B cell (primary cell): Measurements from ENCODE around the gene TMEM164. TPM values are rescaled to one million over a fixed set of nuclear protein-coding genes. Genes with fewer than 3 reads are reported as not detected.

Experiments
- ATAC-seq: fragments of 200-7000 bp; cut with Tn5 transposase; one replicate; pipeline ENCODE4 v1.10.0; 2021; ENCODE audit warnings: low read depth, mild to moderate bottlenecking, moderate number of reproducible peaks, moderate library complexity
- CTCF ChIA-PET: fragments of 350-600 bp; sonication (Branson Sonifier 250); formaldehyde crosslinking; loops from one replicate; lab custom pipeline; 2021; ENCODE audit warnings: antibody characterized with exemption, inconsistent platforms; lab: Charles Lee
- POLR2A ChIA-PET: fragments of 350-600 bp; sonication (Branson Sonifier 250); formaldehyde crosslinking; loops from one replicate; lab custom pipeline; 2021; ENCODE audit warnings: antibody characterized with exemption; lab: Charles Lee
- DNase-seq: peaks from one replicate; pipeline ENCODE4 v3.0.0; 2013
- H2AFZ ChIP-seq: 2 replicates; pipeline ENCODE4 v1.6.1; 2012; ENCODE audit warnings: mild to moderate bottlenecking, low read depth, low read length; ENCODE audit not compliant: insufficient read depth, poor library complexity, severe bottlenecking
- H3K27ac ChIP-seq, 2 donors: 1 replicate in 1 of 2; 2 replicates in 1 of 2; pipeline ENCODE4 v1.5.1; 2012 to 2013; ENCODE audit warnings: low read length in 2 of 2, mild to moderate bottlenecking in 2 of 2, moderate library complexity in 1 of 2
- H3K27me3 ChIP-seq, 4 experiments: fragments of 200-600 bp in 1 of 4; sonication (generic) in 1 of 4; replicated peaks in 1 of 4; 1 replicate in 2 of 4; 2 replicates in 2 of 4; pipeline versions ENCODE4 v1.6.1 to v1.7.0; 2013 to 2016; ENCODE audit warnings: low read length in 3 of 4, mild to moderate bottlenecking in 2 of 4, mixed read lengths in 1 of 4, moderate library complexity in 1 of 4; ENCODE audit not compliant: insufficient read depth in 4 of 4, control insufficient read depth in 3 of 4; ENCODE audit errors: control extremely low read depth in 1 of 4
- H3K36me3 ChIP-seq, 2 experiments: replicated peaks in 1 of 2; 1 replicate in 1 of 2; 2 replicates in 1 of 2; pipeline versions ENCODE4 v1.6.1 to v1.7.1; 2013; ENCODE audit warnings: low read length in 1 of 2; ENCODE audit not compliant: insufficient read depth in 2 of 2, control insufficient read depth in 1 of 2; ENCODE audit errors: control extremely low read depth in 1 of 2, extremely low read depth in 1 of 2
- H3K4me1 ChIP-seq, 2 donors: fragments of 200-600 bp in 1 of 2; sonication (generic) in 1 of 2; 1 replicate in 1 of 2; 2 replicates in 1 of 2; pipeline versions ENCODE4 v1.5.1 to v1.6.1; 2013 to 2017; ENCODE audit warnings: low read length in 2 of 2; ENCODE audit not compliant: control insufficient read depth in 2 of 2, insufficient read depth in 2 of 2
- H3K4me2 ChIP-seq: replicated peaks from 2 replicates; pipeline ENCODE3; 2012; ENCODE audit warnings: mild to moderate bottlenecking, low read depth, low read length; ENCODE audit not compliant: poor library complexity, severe bottlenecking
- H3K4me3 ChIP-seq, 5 experiments: fragments of 200-600 bp in 1 of 5; sonication (generic) in 1 of 5; 1 replicate in 3 of 5; 2 replicates in 2 of 5; pipeline versions ENCODE4 v1.5.1 to v1.7.0; 2011 to 2016; ENCODE audit warnings: low read length in 4 of 5, mild to moderate bottlenecking in 4 of 5, low read depth in 2 of 5, control low read depth in 1 of 5, moderate library complexity in 1 of 5; ENCODE audit not compliant: insufficient read depth in 1 of 5; ENCODE audit errors: control extremely low read depth in 1 of 5, extremely low read depth in 1 of 5
- H3K79me2 ChIP-seq: fragments of 200-600 bp; sonication (generic); one replicate; pipeline ENCODE4 v1.6.0; 2016; ENCODE audit warnings: low read length; ENCODE audit not compliant: control insufficient read depth, insufficient read depth
- H3K9ac ChIP-seq: fragments of 200-600 bp; sonication (generic); 2 replicates; pipeline ENCODE4 v1.6.1; 2017; ENCODE audit warnings: mild to moderate bottlenecking, low read length, moderate library complexity
- H3K9me3 ChIP-seq, 3 donors: one replicate each; pipeline versions ENCODE4 v1.6.1 to v1.7.1; 2013; ENCODE audit warnings: low read length in 2 of 3; ENCODE audit not compliant: control insufficient read depth in 2 of 3, insufficient read depth in 1 of 3; ENCODE audit errors: control extremely low read depth in 1 of 3
- H4K20me1 ChIP-seq: 2 replicates; pipeline ENCODE4 v1.6.0; 2012; ENCODE audit warnings: mild to moderate bottlenecking, low read length; ENCODE audit not compliant: insufficient read depth, control insufficient read depth, poor library complexity, severe bottlenecking
- H3K27ac Mint-ChIP-seq: one replicate; pipeline ENCODE4 v1.8.0; 2021; ENCODE audit warnings: mixed read lengths
- H3K27me3 Mint-ChIP-seq: one replicate; pipeline ENCODE4 v1.8.0; 2021; ENCODE audit warnings: mixed read lengths
- H3K4me1 Mint-ChIP-seq: one replicate; pipeline ENCODE4 v1.8.0; 2021; ENCODE audit warnings: mixed read lengths
- H3K4me3 Mint-ChIP-seq: one replicate; pipeline ENCODE4 v1.8.0; 2021; ENCODE audit warnings: mixed read lengths
- H3K9me3 Mint-ChIP-seq: one replicate; pipeline ENCODE4 v1.8.0; 2022; ENCODE audit warnings: mixed read lengths; ENCODE audit not compliant: insufficient read depth
- CTCF ChIP-seq: fragments of 200-600 bp; IDR thresholded peaks from one replicate; pipeline ENCODE4 v1.8.0; 2022; ENCODE audit warnings: antibody characterized with exemption, mild to moderate bottlenecking
- EZH2 ChIP-seq: IDR thresholded peaks from 2 replicates; pipeline ENCODE4 v1.6.1; 2012; ENCODE audit warnings: borderline replicate concordance, low read depth, mild to moderate bottlenecking, moderate library complexity, low read length; ENCODE audit not compliant: insufficient read depth, poor library complexity, severe bottlenecking
- WGBS: methylation state at CpG from one replicate; pipeline ENCODE4 v1.1.5; 2013; ENCODE audit warnings: missing lambda C conversion rate; ENCODE audit not compliant: insufficient coverage; 5-methylcytosine and 5-hydroxymethylcytosine counted together
- intact Hi-C: fragments of 100-400 bp; cut with micrococcal nuclease; formaldehyde crosslinking; loops from one replicate; pipeline ENCODE4 v1.10.0; 2022
- polyA plus RNA-seq: library from polyadenylated mRNA; depleted of rRNA; stranded (reverse); fragments of >200 nt; gene quantifications from 2 replicates; pipeline ENCODE4 v1.2.3, GENCODE V29; 2012
- total RNA-seq, 2 donors: library from RNA; stranded (reverse); fragments of 120-200 nt in 1 of 2; gene quantifications; 1 replicate in 1 of 2; 2 replicates in 1 of 2; pipeline versions ENCODE4 v1.2.3 to v1.2.4, GENCODE V29; 2013 to 2022

The TMEM164 gene
- total and polyA plus RNA-seq, 2 donors (not counting 1 experiment from before 2014, with no cell fraction given) = 9.4 to 26.6 TPM

GRCh38 chrX:110208092-110208491 lies 205.2 kb downstream of the TMEM164 start:
- TF ChIP-seq CTCF = no peak
- TF ChIP-seq EZH2 = no peak
- no peak overlapping the region for H3K4me2 ChIP-seq
- DNase-seq (no peak), ATAC-seq (no peak)
- ChIA-PET CTCF (interaction anchor here (1.5 kb wide), 1 partner anchor 48 kb away, joined by 3 read pairs; no protein-coding TSS in a partner anchor), POLR2A (no interaction called here)
- Mint-ChIP-seq H3K27me3 (no peaks in the 10 kb centered on the region), H3K4me1 (no peaks in the 10 kb centered on the region), H3K4me3 (no peak overlapping the region), H3K9me3 (no peaks in the 10 kb centered on the region), H3K27ac (no peak overlapping the region)
- no peaks in the 10 kb centered on the region for H3K4me1 ChIP-seq
- no peaks in the 10 kb centered on the region for H3K27me3 ChIP-seq
- no peak overlapping the region for H3K4me3 ChIP-seq
- no peak overlapping the region for H2AFZ ChIP-seq
- no peaks in the 10 kb centered on the region for H3K36me3 ChIP-seq
- no peak overlapping the region for H3K9ac ChIP-seq
- no peaks in the 10 kb centered on the region for H3K9me3 ChIP-seq
- no CpG with 5 or more reads among the region's 2 CpGs for WGBS
- no peak overlapping the region for H3K27ac ChIP-seq
- H4K20me1 ChIP-seq = no peaks in the 10 kb centered on the region
- intact Hi-C loops = no loop called here
- no peaks in the 10 kb centered on the region for H3K79me2 ChIP-seq

DNA sequence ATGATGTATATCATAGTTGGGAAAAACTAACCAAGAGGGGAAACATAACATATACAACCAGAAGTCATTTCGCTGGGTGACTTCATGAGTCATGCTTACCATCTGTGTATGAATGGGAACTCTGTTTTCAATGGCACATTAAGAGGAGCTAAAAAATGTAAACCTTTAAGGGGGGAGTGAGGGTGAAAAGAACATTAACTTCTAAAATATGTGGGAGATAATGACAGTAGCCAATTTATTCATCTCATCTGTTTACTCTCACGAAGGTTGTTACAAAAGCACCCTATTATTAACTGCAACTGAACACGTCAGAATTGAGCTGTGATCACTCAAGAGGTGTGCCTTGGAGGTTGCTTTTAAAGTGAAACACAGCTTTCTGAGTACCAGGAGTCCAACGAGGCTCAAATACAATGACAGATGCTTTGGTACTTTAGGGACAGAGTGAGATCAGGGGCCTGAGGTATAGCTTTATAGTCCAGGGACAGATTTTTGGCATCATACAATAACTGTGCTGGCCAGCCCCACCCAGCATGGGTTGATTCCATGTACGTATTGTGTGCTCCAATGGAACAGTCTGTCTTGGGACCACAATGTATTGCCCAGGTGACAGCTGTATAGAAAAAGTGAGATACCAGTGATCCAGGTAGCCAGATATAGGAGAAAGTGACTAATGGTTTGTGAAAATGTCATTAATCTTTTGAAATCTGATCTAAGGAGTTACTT lies 207.7 kb downstream of the TMEM164 start:
- DNase-seq (no peak), ATAC-seq (no peak)
- Histone ChIP-seq H3K27me3 (no peaks in the 10 kb centered on the region), H2AFZ (no peak overlapping the region), H3K4me1 (no peaks in the 10 kb centered on the region), H3K4me2 (no peak overlapping the region), H3K9ac (no peak overlapping the region), H3K4me3 (no peak overlapping the region), H3K27ac (no peak overlapping the region), H3K36me3 (no peaks in the 10 kb centered on the region), H4K20me1 (no peaks in the 10 kb centered on the region), H3K9me3 (no peaks in the 10 kb centered on the region), H3K79me2 (no peaks in the 10 kb centered on the region)
- no peak for TF ChIP-seq CTCF
- TF ChIP-seq EZH2 = no peak
- H3K4me1 Mint-ChIP-seq = no peaks in the 10 kb centered on the region
- ChIA-PET CTCF (interaction anchor here (0.7 kb wide), 1 partner anchor 202 kb away, joined by 3 read pairs; no protein-coding TSS in a partner anchor), POLR2A (no interaction called here)
- no peak overlapping the region for H3K27ac Mint-ChIP-seq
- intact Hi-C loops = no loop called here
- H3K4me3 Mint-ChIP-seq = no peak overlapping the region
- WGBS = 100% methylated on average over 2 of the region's 5 CpGs
- H3K9me3 Mint-ChIP-seq = no peaks in the 10 kb centered on the region
- no peaks in the 10 kb centered on the region for H3K27me3 Mint-ChIP-seq
